NCI-H446 (cell line): ENCODE data around the gene SPATA21.

Source experiments
- DNase-seq, 2 experiments: peaks; one replicate each; lab custom pipeline; 2025; lab: John Stamatoyannopoulos, UW

The SPATA21 gene

DNA sequence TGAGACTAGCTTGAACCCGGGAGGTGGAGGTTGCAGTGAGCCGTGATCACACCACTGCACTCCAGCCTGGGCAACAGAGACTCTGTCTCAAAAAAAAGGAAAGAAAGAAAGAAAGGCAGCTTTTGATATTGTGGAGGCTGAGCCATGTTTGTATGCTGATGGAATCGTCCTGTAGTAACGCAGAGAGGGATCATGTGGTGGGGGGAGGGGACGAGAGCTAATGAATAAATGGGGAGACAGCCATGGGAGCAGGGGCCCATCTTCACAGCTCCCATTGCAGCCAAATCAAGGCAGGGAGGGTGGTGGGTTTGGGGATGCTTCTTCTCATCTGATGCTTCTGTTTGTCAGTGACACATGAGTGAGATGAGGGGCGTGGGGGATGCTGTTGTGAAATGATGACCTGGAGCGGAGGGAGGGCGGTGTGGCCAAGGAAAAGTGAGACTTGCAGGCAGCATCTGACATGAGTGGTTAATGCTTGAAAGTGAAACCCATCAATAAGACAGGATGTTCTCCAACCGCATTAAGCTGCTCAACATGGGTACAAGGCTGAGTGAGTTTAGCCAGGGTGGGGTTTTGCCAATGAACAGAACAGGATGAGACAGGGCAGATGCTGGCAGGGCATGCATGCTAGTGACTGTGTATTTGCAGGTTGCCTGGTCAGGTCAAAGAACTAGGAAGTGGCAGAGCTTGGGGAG lies 16.7 kb downstream of the SPATA21 start:
- no peak for DNase-seq

DNA sequence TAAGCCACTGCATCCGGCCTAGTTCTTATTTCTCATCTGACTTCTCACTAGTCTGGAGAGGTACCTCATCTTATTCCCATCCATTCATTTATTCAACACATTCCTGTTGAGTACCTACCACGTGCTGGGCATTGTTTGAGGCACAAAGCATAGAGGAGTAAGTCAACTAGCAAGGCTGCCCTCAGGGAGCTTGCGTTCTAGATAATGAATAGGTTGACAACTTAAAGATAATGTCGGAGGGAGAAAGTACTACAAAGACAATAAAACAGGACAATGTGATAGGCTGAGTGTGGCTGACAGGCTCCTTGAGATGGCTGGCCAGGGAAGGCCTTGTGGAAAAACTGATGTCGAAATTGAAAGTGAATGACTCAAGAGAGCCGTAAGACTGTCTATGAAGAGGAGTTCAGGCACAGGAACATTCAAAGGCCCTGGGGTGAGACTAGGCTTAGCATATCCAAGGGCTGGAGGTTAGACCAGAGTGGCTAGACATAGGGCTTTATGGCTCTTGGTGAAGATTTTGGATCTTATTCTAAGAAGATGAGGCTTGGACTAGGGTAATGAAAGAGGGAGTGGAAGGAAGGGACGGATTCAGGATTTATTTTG lies 18.3 kb downstream of the SPATA21 start:
- DNase-seq: no peak

DNA sequence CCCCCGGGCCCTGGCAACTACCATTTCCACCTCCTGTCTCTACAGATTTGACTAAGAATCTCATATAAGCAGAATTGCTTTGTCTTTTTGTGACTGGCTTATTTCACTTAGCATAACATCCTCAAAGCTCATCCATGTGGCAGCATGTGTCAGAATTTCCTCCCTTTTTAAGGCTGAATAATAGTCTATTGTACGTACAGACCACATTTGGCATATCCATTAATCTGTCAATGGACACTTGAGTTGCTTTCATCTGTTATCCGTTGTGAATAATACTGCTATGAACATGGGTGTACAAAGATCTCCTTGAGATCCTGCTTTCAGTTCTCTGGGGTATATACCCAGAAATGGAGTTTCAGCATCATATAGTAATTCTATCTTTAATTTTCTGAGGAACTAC lies 24.0 kb downstream of the SPATA21 start:
- DNase-seq: no peak

DNA sequence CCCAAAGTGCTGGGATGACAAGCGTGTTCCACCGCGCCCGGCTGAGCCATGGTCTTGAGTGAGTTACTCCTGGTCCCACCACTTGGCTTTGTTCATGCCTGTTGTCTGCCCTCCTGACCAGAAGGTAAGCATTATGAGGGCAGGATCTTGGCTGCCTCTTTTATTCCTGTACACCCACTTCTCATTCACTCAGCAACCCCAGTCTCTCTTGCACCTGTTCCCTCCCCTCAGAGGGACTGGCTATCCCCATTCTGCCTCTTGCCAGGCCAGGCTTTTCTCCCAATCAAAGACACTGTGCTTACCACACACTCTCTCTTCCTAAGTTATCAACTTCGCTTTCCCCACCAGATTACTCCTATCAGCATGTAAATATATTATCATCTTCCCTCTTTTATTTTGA lies 26.4 kb downstream of the SPATA21 start:
- DNase-seq: no peak

DNA sequence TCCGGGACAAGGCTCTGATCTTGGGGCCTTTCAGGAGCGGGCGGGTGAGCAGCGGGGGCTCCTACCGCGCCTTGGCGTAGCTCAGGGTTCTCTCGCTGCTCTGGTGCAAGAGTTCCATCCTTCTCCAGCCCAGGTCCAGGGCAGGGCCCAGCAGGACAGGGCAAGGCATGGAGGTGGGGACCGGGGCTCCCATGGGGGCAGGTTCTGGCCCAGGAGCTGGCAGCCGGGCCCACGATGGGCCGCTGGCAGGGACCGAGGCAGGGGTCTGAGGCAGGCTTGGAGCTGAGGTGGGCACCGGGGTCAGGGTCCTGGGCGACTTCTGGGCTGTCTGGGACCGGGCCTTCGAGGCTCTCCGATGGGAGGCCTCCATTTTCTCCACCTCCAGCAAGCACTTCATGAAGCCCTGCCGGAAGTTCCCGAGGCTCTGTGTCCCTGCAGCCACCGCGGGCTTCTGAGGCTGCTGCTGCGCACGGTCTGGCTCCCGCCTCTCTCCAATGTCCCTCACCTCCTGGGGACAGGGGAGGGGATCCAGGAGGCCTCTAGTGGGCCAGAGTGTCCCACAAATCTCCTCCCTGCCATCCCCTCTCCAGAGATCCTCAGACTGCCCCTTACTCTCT lies 27.6 kb downstream of the SPATA21 start:
- DNase-seq: no peak

DNA sequence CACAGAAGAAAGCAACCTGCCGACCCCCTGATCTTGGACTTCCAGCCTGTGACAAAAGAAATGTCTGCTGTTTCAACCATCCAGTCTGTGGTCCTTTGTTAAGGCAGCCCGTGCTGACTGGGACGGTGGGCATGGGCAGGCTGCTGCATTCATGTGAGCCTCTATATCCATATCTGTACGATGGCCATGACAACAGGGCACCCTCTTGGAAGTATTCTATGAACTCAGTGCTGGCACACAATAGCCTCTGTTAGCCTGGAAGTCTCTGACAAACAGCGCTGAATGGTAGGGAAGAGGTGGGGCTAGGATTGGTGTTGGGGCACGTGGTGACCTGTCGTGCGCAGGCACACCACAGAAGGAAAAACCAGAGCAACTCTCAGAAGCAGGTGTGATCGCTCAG lies 30.4 kb downstream of the SPATA21 start:
- DNase-seq: no peak

DNA sequence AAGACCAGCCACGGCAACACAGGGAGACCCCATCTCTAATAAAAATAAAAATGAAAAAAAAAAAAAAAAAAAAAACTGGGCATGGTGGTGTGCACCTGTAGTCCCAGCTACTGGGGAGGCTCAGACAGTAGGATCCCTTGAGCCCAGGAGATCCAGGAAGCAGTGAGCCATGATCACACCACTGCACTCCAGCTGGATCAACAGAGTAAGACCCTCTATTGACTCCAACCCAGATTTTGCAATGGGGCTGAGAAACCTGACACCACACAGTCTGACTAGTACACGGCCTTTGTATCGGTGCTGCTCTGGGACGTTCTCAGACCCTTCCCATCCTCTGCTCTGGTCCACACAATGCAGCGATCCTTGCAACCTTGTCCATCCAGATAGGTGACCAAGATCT lies 31.8 kb downstream of the SPATA21 start:
- DNase-seq: no peak

DNA sequence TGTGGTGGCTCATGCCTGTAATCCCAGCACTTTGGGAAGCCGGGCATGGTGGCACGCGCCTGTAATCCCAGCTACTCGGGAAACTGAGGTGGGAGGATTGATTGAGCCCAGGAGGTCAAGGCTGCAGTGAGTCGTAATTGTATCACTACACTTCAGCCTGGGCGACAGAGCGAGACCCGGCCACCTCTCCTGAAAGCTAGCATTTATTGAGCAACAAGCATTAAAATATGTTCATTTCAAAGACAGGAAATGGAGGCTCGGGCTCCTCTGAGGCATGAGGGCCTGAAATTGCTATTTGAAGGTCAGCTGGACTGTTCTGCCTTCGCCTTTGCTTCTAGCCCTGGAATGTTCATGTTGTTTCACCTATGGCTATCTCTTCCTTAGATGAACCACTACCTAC lies 34.5 kb downstream of the SPATA21 start:
- no peak for DNase-seq

DNA sequence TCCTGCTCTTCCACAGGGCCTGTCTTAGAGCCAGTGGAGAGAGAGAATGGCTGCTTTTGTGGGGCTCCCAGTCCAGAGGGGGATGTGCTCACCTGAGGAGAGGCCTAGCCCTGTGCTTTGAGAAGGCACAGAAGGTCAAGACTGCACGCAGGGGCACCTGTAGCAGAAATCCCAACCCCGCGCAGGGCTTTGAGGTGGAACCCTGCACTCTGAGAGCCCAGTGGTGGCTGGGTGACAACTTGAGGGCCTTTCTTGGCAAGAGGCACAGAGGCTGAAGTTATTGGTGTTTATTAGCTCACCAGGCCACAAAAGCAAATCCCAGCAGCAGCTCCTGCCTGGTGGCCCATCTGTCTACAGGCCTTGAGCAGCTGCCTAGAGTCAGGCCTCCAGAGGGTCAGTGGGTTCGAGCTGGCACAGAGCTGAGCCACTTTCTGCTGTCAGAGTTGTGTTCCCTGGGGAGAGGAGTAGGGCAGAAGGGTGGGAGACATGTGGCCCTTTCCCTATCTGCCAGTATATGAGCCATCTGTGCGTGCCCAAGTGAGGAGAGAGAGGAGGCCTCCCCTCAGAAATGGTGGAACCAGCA lies 38.8 kb downstream of the SPATA21 start:
- peak; percentile 40 to 86 for DNase-seq

DNA sequence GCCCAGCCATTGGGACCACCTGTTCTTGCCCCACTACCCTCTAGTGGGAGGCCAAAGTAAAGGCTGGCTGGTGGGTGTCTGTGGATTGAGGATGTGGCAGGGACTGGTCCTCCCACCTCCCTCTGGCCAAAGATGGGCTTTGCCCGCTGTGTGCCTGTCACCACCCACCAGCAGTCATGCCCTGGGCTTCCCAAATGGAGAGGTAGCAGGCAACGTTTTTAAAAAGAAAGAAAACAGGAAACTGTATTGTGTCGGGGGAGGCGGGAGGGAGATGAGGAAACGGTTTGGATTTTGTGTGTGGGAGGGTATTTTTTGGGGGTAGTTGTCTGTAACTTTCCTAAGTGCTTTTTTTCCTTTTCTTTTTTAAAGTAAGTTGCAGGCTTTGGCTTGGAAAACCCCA lies 40.1 kb downstream of the SPATA21 start:
- no peak for DNase-seq

DNA sequence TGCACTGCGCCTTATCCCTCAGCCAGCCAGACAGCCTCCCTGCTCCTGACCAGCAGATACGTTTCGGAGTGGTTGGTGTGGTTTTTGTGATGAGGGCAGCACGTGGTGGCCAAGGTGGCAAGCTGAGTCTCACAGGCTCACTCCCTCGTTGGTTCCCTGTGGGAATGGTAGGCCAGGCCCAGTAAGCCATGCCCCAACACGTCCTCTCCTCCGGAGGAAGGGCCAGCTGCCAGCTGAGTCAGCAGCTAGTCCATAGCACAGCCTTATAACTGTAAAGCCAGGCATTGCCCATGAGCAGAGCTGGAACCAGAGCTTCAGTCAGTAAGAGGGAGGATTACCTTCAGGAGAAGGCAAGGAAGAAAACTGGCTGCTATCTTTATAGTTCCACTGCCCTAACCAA lies 40.6 kb downstream of the SPATA21 start:
- DNase-seq: peak; percentile 56 to 88

DNA sequence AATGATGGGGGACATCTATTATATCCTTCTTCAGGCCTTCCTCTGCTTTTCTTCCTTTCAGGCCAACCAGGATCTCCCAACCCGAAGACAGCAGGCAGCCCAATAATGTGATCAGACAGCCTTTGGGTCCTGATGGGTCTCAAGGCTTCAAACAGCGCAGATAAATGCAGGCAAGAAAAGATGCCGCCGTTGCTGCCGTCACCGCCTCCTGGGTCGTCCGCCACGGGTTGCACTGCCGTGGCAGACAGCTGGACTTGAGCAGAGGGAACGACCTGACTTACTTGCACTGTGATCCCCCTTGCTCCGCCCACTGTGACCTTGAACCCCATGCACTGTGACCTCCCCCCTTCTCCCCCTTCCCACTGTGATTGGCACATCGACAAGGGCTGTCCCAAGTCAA lies 42.2 kb downstream of the SPATA21 start:
- no peak for DNase-seq

DNA sequence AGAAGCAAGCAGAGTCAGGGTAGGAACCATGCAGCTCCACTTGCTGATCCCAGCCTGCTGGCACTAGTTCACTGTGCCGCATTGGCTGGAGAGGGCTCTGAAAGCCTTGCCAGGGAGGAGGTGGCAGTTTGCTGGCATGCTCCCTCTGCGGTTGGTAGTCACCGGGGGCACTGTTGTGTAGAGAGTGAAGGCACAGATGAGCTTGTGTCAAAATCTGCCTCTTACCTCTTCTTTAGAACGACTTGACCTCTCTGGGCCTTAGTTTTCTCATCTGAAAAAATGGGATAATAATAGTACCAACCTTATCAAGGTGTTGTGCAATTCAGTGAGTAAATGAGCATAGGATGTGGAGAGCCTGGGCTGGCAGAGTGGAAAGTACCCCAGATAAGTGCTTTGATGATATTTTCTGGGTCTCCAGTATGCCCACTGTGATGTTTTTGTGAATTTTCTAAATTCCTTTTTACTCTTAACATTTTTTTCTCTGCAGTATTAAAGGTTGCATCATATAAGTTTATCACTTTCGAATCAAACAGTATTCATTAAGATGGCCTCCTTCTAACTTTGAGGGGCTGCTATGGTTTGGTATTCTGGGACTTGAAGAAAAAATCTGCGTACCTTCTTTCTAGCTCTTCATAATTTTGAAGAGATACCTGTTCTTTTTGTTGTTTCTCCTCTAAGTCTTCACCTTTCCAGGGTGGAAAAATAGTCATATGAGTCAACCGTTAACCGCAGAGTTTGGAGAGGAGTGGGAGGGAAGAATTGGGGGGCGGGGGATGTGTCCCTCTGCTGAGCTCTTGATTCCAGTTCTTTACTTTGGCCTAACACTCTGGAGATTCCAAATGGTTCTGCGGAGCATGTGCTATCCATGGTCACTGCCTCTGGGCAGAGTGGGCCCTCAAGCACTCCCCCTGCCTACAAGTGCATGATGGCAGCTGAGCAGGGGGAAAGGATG lies 43.4 kb downstream of the SPATA21 start:
- DNase-seq: no peak

DNA sequence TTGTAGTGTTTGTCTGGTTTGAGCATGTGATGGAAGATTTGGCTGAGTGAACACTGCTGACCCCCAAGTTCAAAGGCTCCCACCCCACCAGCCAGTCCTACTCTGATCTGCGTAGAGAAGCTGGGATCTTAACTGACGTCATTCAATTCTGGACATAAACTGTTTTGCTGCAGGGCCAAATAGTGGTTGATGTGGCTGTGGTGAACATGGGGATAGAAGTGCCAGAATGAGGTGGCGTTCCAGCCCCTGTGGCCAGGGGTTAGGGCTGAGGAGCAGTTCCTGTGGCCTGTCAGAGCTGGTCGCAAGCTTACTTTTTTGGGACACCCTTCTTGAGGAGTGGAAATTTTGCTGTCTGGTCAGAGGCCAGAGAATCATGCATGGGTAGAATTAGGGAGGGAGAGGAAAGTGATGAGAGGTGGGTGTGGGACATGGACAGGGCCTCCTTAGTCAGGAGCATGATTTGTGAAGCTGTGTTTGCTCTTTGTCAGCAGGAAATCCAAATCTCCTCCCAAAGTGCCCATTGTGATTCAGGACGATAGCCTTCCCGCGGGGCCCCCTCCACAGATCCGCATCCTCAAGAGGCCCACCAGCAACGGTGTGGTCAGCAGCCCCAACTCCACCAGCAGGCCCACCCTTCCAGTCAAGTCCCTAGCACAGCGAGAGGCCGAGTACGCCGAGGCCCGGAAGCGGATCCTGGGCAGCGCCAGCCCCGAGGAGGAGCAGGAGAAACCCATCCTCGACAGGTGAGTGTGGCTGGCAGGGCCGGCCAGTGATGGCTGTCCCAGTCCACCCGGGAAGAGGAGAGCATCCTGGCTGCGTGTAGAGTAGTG lies 44.3 kb downstream of the SPATA21 start:
- no peak for DNase-seq

DNA sequence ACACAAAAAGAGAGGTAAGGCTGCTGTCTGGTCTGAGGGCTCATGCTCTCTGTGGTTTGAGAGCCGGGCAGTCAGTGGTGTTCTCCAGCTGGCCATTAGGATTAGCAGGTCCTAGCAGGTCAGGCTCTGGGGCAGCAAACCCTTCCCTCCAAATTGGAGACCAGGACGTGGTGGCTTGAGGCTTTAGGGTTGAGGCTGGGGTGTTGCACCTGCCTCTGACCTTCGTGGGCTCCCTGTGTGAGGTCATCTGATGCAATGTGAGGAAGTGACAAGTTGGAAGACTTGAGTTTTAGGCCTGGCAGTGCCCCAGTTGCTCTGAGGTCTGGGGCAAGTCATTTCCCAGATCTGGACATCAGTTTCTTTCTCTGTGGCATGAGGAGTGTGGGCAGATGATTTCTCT lies 45.8 kb downstream of the SPATA21 start:
- no peak for DNase-seq

DNA sequence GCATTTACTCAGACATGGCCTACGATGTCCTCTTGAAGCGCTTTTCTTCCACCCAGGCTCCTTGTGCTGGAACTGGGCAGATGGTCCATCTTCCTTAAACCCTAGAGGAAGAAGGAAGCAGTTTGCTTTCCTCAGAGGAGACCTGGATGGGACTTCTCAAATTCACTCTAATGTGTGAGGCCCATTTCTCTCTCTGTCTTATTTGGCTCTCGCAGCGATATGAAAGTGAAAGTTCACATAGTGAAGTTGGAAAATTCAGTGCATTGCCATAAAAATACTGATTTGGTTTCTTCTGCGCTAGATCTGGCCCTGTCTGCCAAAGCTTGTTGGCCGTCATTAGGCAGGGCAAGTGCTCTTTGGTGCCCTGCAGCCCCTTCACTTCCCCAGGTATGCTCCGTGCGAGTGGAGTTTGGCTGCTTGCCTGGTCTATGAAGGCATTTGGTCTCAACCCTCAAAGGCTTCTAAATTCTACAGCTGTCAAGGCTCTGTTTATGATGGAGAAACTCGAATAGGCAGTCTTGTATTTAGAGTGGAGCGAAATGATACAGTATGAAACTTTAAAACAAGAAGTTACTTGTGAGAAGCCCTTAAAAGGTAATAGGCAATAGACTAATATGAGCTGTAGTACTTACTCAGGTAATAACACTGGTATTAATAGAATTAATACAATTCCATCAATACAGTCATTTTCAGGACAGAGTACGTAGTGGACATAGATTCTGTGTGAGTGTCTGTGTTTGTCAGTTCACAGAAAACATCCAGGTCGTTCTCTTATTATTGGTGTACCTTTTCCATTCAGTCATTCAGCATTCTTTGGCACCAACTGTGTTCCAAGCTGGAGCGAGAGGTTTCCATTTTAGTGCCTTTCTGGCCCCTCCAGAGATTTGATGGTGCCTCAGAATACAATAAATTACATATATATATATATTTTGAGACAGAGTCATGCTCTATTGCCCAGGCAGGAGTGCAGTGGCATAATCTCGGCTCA lies 49.7 kb downstream of the SPATA21 start:
- DNase-seq: peak in 1 of 2 experiments; percentile 44

DNA sequence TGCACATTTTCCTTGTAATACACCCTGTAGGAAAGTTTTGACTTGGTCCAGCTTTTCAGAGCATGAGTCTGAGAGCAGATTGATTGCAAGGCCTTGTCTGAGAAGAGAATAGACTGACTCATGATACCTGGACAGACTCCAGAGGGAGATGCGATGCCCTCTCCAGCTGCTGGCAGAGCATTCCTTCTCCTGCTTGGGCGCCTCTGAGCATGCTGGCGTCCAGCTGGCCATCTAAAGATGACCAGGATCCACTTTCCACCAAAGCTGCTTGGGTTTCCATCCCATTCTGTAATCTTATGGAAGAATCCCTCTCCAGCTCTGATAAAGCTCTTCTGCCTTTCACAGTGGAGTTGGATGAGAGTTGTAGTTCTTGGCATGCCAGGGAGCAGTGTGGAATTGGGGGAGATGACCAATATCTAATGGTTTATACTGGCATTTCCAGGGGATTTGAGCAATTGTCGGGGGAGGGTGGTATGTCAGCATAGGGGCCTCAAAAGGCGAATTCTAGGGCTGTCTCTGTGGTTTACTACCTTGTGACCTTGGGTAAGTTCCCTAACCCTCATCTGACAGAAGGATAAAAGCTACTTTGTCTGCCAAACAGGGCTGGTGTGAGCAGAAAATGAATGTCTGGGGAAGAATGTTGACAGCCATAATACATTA lies 50.6 kb downstream of the SPATA21 start:
- peak; percentile 78 to 90 for DNase-seq

DNA sequence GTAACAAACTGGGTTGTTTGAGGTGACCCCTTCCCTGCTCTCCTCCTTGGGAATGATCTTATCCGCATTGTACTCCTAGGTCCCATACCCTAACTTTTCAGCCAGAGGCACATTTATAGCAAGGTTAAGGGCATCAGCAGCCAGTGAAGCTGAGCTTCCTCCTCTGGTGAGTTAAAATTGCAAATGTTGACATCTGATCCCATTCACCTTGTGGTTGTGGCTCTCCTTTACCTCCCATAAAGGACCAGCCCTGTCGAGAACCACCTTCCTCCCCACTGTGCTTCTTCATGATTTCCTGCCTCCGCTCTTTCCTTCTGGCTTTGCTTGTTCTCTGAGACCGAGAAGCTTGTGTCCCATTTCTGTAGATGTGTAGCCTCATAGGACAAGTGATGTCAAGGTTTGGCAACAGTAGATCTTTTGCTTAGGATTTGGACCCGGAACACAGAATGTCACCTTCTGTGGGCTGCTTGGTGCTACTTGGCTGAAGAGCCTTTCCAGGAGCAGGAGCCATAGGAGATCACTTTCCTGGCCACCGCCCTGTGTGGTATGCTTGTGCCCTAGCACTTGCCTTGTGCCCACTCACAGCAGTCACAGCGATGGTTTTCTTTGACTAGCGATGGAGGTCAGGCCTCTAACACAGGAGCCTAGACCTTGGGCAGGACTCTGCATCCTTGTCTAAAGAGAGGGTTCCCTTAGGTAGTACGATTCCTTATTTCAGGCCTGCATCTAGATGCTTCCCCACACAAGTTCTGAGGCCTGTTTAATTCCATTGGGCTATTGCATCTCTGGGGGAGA lies 51.4 kb downstream of the SPATA21 start:
- DNase-seq: no peak

DNA sequence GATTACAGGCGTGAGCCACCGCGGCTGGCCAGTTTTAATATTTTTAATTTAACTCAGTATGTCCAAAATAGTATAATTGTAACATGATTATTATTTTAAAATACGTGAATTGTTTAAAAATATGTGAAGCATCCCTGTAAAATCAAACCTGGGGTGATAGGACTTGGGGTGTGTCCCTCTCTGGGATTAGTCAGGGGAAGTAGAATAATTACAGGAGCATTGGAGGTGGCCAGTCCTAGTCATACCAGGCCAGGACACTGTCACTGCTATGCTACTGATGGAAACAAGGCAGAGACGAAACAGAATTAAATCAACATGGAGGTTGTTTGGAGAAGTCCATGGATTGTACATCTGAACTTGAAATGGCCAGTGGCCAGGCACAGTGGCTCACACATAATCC lies 53.3 kb downstream of the SPATA21 start:
- DNase-seq: no peak
